ENCODE results near the gene AGAP1.
"Not testable (repeated sequence)": the region's sequence is repeated elsewhere in the genome, so short reads cannot be mapped to it uniquely, and the experiment has no call there.

AGAP1 gene

GRCh38 chr2:235747001-235747785 is 253.3 kb downstream of the AGAP1 start:
- Mint-ChIP-seq H3K4me1 (no peaks in the 10 kb centered on the region), H3K27me3 (peaks cover 52% of the 10 kb centered on the region), H3K4me3 (no peak overlapping the region), H3K27ac (no peak overlapping the region), H3K9me3 (no peaks in the 10 kb centered on the region)
- DNase-seq (no peak), ATAC-seq (no peak)

- Mint-ChIP-seq H3K4me3 (no peak overlapping the region), H3K27me3 (peaks cover 52% of the 10 kb centered on the region), H3K4me1 (no peaks in the 10 kb centered on the region), H3K9me3 (no peaks in the 10 kb centered on the region), H3K27ac (no peak overlapping the region)
- ATAC-seq (no peak), DNase-seq (no peak)
These were observed 253.9 kb downstream of the AGAP1 start for GRCh38 chr2:235747786-235748091.

GRCh38 chr2:235749121-235749770 is 255.4 kb downstream of the AGAP1 start:
- DNase-seq = no peak
- ATAC-seq = no peak
- H3K27ac Mint-ChIP-seq = no peak overlapping the region
- peaks cover 41% of the 10 kb centered on the region for H3K27me3 Mint-ChIP-seq
- H3K9me3 Mint-ChIP-seq = no peaks in the 10 kb centered on the region
- H3K4me1 Mint-ChIP-seq = no peaks in the 10 kb centered on the region
- H3K4me3 Mint-ChIP-seq = no peak overlapping the region

- H3K27me3 Mint-ChIP-seq = peaks cover 41% of the 10 kb centered on the region
- ATAC-seq = no peak
These were observed 255.9 kb downstream of the AGAP1 start for GRCh38 chr2:235749771-235750160.

GRCh38 chr2:235752846-235753245 is 259.0 kb downstream of the AGAP1 start:
- Mint-ChIP-seq H3K4me3 (no peak overlapping the region), H3K9me3 (no peaks in the 10 kb centered on the region), H3K27me3 (peaks cover 34% of the 10 kb centered on the region), H3K27ac (no peak overlapping the region), H3K4me1 (no peaks in the 10 kb centered on the region)
- DNase-seq (no peak), ATAC-seq (no peak)

More at GRCh38 chr2:235749771-235750160, 255.9 kb downstream of the AGAP1 start:
- Mint-ChIP-seq H3K4me1 (no peaks in the 10 kb centered on the region), H3K27ac (peak overlapping the region in 1 of 2 donors; percentile 56), H3K4me3 (no peak overlapping the region), H3K9me3 (no peaks in the 10 kb centered on the region)
- no peak for DNase-seq

- Mint-ChIP-seq H3K27me3 (peaks cover 31% of the 10 kb centered on the region), H3K9me3 (no peaks in the 10 kb centered on the region), H3K27ac (no peak overlapping the region), H3K4me3 (no peak overlapping the region), H3K4me1 (no peaks in the 10 kb centered on the region)
- no peak for ATAC-seq
- DNase-seq = no peak
These were observed 260.7 kb downstream of the AGAP1 start for GRCh38 chr2:235754357-235755207.

- Mint-ChIP-seq H3K9me3 (no peaks in the 10 kb centered on the region), H3K27me3 (peaks cover 12% of the 10 kb centered on the region), H3K27ac (no peak overlapping the region), H3K4me3 (no peak overlapping the region), H3K4me1 (no peaks in the 10 kb centered on the region)
- ATAC-seq (no peak), DNase-seq (no peak)
These were observed 262.6 kb downstream of the AGAP1 start for GRCh38 chr2:235756491-235756890.

- Mint-ChIP-seq H3K4me1 (no peaks in the 10 kb centered on the region), H3K9me3 (no peaks in the 10 kb centered on the region), H3K4me3 (no peak overlapping the region), H3K27me3 (peaks cover 6% of the 10 kb centered on the region), H3K27ac (no peak overlapping the region)
- ATAC-seq (peak; percentile 18), DNase-seq (no peak)
These were observed 263.4 kb downstream of the AGAP1 start for GRCh38 chr2:235757212-235757611.

GRCh38 chr2:235757640-235758039 is 263.8 kb downstream of the AGAP1 start:
- no peaks in the 10 kb centered on the region for H3K4me1 Mint-ChIP-seq
- DNase-seq (no peak), ATAC-seq (no peak)
- peaks cover 6% of the 10 kb centered on the region for H3K27me3 Mint-ChIP-seq
- H3K4me3 Mint-ChIP-seq = no peak overlapping the region
- no peak overlapping the region for H3K27ac Mint-ChIP-seq
- H3K9me3 Mint-ChIP-seq = no peaks in the 10 kb centered on the region

- DNase-seq (no peak), ATAC-seq (no peak)
- Mint-ChIP-seq H3K4me1 (no peaks in the 10 kb centered on the region), H3K27me3 (peaks cover 2% of the 10 kb centered on the region), H3K27ac (no peak overlapping the region), H3K9me3 (no peaks in the 10 kb centered on the region), H3K4me3 (no peak overlapping the region)
These were observed 269.2 kb downstream of the AGAP1 start for GRCh38 chr2:235762832-235763598.

- DNase-seq (no peak), ATAC-seq (no peak)
- no peak overlapping the region for H3K4me3 Mint-ChIP-seq
- no peaks in the 10 kb centered on the region for H3K27me3 Mint-ChIP-seq
- H3K27ac Mint-ChIP-seq = no peak overlapping the region
- no peaks in the 10 kb centered on the region for H3K9me3 Mint-ChIP-seq
- no peaks in the 10 kb centered on the region for H3K4me1 Mint-ChIP-seq
These were observed 270.0 kb downstream of the AGAP1 start for GRCh38 chr2:235763816-235764215.

- DNase-seq, H3K27me3 Mint-ChIP-seq, H3K4me3 Mint-ChIP-seq: not testable (repeated sequence)
These were observed 270.6 kb downstream of the AGAP1 start for GRCh38 chr2:235764478-235764877.

GRCh38 chr2:235765181-235765820 is 271.5 kb downstream of the AGAP1 start:
- H3K4me3 Mint-ChIP-seq = no peak overlapping the region
- no peaks in the 10 kb centered on the region for H3K9me3 Mint-ChIP-seq
- DNase-seq (no peak), ATAC-seq (no peak)
- no peaks in the 10 kb centered on the region for H3K27me3 Mint-ChIP-seq
- H3K27ac Mint-ChIP-seq = no peak overlapping the region
- no peaks in the 10 kb centered on the region for H3K4me1 Mint-ChIP-seq

More at GRCh38 chr2:235764478-235764877, 270.6 kb downstream of the AGAP1 start:
- not testable (repeated sequence) for H3K27ac Mint-ChIP-seq, H3K4me1 Mint-ChIP-seq, H3K9me3 Mint-ChIP-seq
- peak; percentile 56 for ATAC-seq

- no peak overlapping the region for H3K27ac Mint-ChIP-seq
- ATAC-seq (peak; percentile 71), DNase-seq (peak; percentile 29 to 34)
- no peaks in the 10 kb centered on the region for H3K4me1 Mint-ChIP-seq
- no peaks in the 10 kb centered on the region for H3K27me3 Mint-ChIP-seq
- H3K4me3 Mint-ChIP-seq = no peak overlapping the region
- H3K9me3 Mint-ChIP-seq = no peaks in the 10 kb centered on the region
These were observed 272.4 kb downstream of the AGAP1 start for GRCh38 chr2:235766278-235766677.

GRCh38 chr2:235768606-235769005 is 274.8 kb downstream of the AGAP1 start:
- H3K27ac Mint-ChIP-seq = no peak overlapping the region

More at GRCh38 chr2:235768606-235769005, 274.8 kb downstream of the AGAP1 start:
- Mint-ChIP-seq H3K4me1 (no peaks in the 10 kb centered on the region), H3K4me3 (no peak overlapping the region), H3K27me3 (no peaks in the 10 kb centered on the region), H3K9me3 (no peaks in the 10 kb centered on the region)
- DNase-seq (no peak), ATAC-seq (no peak)
